H9 (cell line): ENCODE results near the gene CKB. TPM values are rescaled to one million over a fixed set of nuclear protein-coding genes. Genes with fewer than 3 reads are reported as not detected.
A peak's percentile ranks its signal among the peaks of the same experiment; 100 is the strongest.

Experiments used
- DNase-seq: peaks from one replicate; pipeline ENCODE4 v3.0.0-alpha.2; 2017
- H2AFZ ChIP-seq: one replicate; pipeline ENCODE4 v1.6.1; 2013; ENCODE audit warnings: mild to moderate bottlenecking, low read length, control low read depth, moderate library complexity
- H2AK5ac ChIP-seq: 2 replicates; pipeline ENCODE4 v1.6.1; 2013; ENCODE audit warnings: low read length, control low read depth, mixed read lengths; ENCODE audit not compliant: insufficient read length
- H2BK120ac ChIP-seq: one replicate; pipeline ENCODE4 v1.6.1; 2013; ENCODE audit warnings: low read depth, mild to moderate bottlenecking, low read length, control low read depth, inconsistent platforms; ENCODE audit not compliant: poor library complexity, severe bottlenecking
- H2BK12ac ChIP-seq: 2 replicates; pipeline ENCODE4 v1.6.1; 2013; ENCODE audit warnings: low read length, control low read depth, mixed read lengths, low read depth; ENCODE audit not compliant: insufficient read length
- H2BK15ac ChIP-seq: 2 replicates; pipeline ENCODE4 v1.6.1; 2013; ENCODE audit warnings: low read depth, low read length, control low read depth
- H2BK20ac ChIP-seq: one replicate; pipeline ENCODE4 v1.6.1; 2013; ENCODE audit warnings: low read depth, mild to moderate bottlenecking, low read length, control low read depth, inconsistent platforms; ENCODE audit not compliant: poor library complexity, severe bottlenecking
- H2BK5ac ChIP-seq: 2 replicates; pipeline ENCODE4 v1.6.1; 2013; ENCODE audit warnings: low read length, control low read depth, mixed read lengths; ENCODE audit not compliant: insufficient read length
- H3K14ac ChIP-seq: 2 replicates; pipeline ENCODE4 v1.6.1; 2013; ENCODE audit warnings: low read length, control low read depth; ENCODE audit not compliant: insufficient read depth
- H3K18ac ChIP-seq: 2 replicates; pipeline ENCODE4 v1.6.1; 2013; ENCODE audit warnings: low read depth, mild to moderate bottlenecking, mixed read lengths, low read length, control low read depth; ENCODE audit not compliant: insufficient read length
- H3K23ac ChIP-seq: 2 replicates; pipeline ENCODE4 v1.6.1; 2013; ENCODE audit warnings: low read length, control low read depth, mixed read lengths, low read depth; ENCODE audit not compliant: insufficient read length
- H3K23me2 ChIP-seq: 2 replicates; pipeline ENCODE4 v1.6.1; 2013; ENCODE audit warnings: low read depth, mild to moderate bottlenecking, mixed read lengths, low read length, control low read depth; ENCODE audit not compliant: insufficient read length, poor library complexity, severe bottlenecking
- H3K27ac ChIP-seq: 2 replicates; pipeline ENCODE4 v1.5.1; 2013; ENCODE audit warnings: low read length, control low read depth, mixed read lengths, low read depth; ENCODE audit not compliant: insufficient read length
- H3K27me3 ChIP-seq: 2 replicates; pipeline ENCODE4 v1.6.1; 2013; ENCODE audit warnings: low read length, control low read depth, inconsistent platforms; ENCODE audit not compliant: insufficient read depth
- H3K4ac ChIP-seq: 2 replicates; pipeline ENCODE4 v1.6.1; 2013; ENCODE audit warnings: low read depth, mild to moderate bottlenecking, control low read depth, inconsistent platforms, low read length, moderate library complexity
- H3K4me1 ChIP-seq: 2 replicates; pipeline ENCODE4 v1.6.1; 2013; ENCODE audit warnings: low read length, control low read depth, inconsistent platforms; ENCODE audit not compliant: insufficient read depth
- H3K4me2 ChIP-seq: 2 replicates; pipeline ENCODE4 v1.6.1; 2013; ENCODE audit warnings: low read length, control low read depth, mixed read lengths; ENCODE audit not compliant: insufficient read length, insufficient read depth
- H3K56ac ChIP-seq: 2 replicates; pipeline ENCODE4 v1.6.1; 2013; ENCODE audit warnings: low read depth, mild to moderate bottlenecking, mixed read lengths, low read length, control low read depth; ENCODE audit not compliant: insufficient read length
- H3K79me1 ChIP-seq: 2 replicates; pipeline ENCODE4 v1.6.1; 2013; ENCODE audit warnings: low read depth, mild to moderate bottlenecking, moderate library complexity, low read length, control low read depth, inconsistent platforms; ENCODE audit not compliant: insufficient read depth, poor library complexity, severe bottlenecking
- H3K79me2 ChIP-seq: 2 replicates; pipeline ENCODE4 v1.6.1; 2013; ENCODE audit warnings: low read length, control low read depth, inconsistent platforms; ENCODE audit not compliant: insufficient read depth
- H3K9ac ChIP-seq: 2 replicates; pipeline ENCODE4 v1.6.1; 2013; ENCODE audit warnings: low read length, control low read depth, mixed read lengths; ENCODE audit not compliant: insufficient read length; ENCODE audit errors: extremely low read depth
- H3K9me3 ChIP-seq: one replicate; pipeline ENCODE4 v1.6.1; 2013; ENCODE audit warnings: low read depth, low read length, inconsistent platforms; ENCODE audit not compliant: control insufficient read depth
- H3T11ph ChIP-seq: one replicate; pipeline ENCODE4 v1.6.1; 2013; ENCODE audit warnings: mild to moderate bottlenecking, low read length, control low read depth, inconsistent platforms
- H4K20me1 ChIP-seq: one replicate; pipeline ENCODE4 v1.6.1; 2013; ENCODE audit not compliant: control insufficient read depth, insufficient read length, insufficient read depth
- H4K5ac ChIP-seq: 2 replicates; pipeline ENCODE4 v1.6.1; 2013; ENCODE audit warnings: low read depth, mild to moderate bottlenecking, mixed read lengths, low read length, control low read depth; ENCODE audit not compliant: insufficient read length
- H4K8ac ChIP-seq: replicated peaks from 2 replicates; pipeline ENCODE4 v1.6.1; 2013; ENCODE audit warnings: low read length, control low read depth, mixed read lengths, low read depth; ENCODE audit not compliant: insufficient read length
- H4K91ac ChIP-seq: 2 replicates; pipeline ENCODE4 v1.6.1; 2013; ENCODE audit warnings: low read depth, mild to moderate bottlenecking, moderate library complexity, mixed read lengths, low read length, control low read depth; ENCODE audit not compliant: insufficient read length
- H3K27ac Mint-ChIP-seq, 3 experiments: 2 replicates in 2 of 3; 3 replicates in 1 of 3; pipeline ENCODE4 v1.8.0; 2020 to 2021; ENCODE audit warnings: mixed read lengths in 3 of 3, mild to moderate bottlenecking in 1 of 3, moderate library complexity in 1 of 3
- H3K27me3 Mint-ChIP-seq: 2 replicates; pipeline ENCODE4 v1.8.0; 2021; ENCODE audit warnings: low read depth, mild to moderate bottlenecking, moderate library complexity, mixed read lengths
- H3K36me3 Mint-ChIP-seq, 3 experiments: 2 replicates in 2 of 3; 3 replicates in 1 of 3; pipeline ENCODE4 v1.8.0; 2020 to 2021; ENCODE audit warnings: low read depth in 3 of 3, mixed read lengths in 3 of 3; ENCODE audit not compliant: insufficient read depth in 1 of 3
- H3K4me1 Mint-ChIP-seq, 2 experiments: 2 replicates each; pipeline ENCODE4 v1.8.0; 2020; ENCODE audit warnings: mixed read lengths in 2 of 2
- H3K4me3 Mint-ChIP-seq, 2 experiments: 2 replicates in 1 of 2; 3 replicates in 1 of 2; pipeline ENCODE4 v1.8.0; 2020 to 2021; ENCODE audit warnings: mild to moderate bottlenecking in 2 of 2, mixed read lengths in 2 of 2, moderate library complexity in 1 of 2
- H3K9me3 Mint-ChIP-seq, 2 experiments: 2 replicates in 1 of 2; 3 replicates in 1 of 2; pipeline ENCODE4 v1.8.0; 2020; ENCODE audit warnings: mild to moderate bottlenecking in 2 of 2, mixed read lengths in 2 of 2, moderate library complexity in 1 of 2
- WGBS: extraction: QIAGEN DNeasy Blood & Tissue Kit; methylation state at CpG from one replicate; pipeline ENCODE4 v1.1.7; 2013; ENCODE audit warnings: missing lambda C conversion rate, low lambda C conversion rate, mixed read lengths; ENCODE audit not compliant: insufficient read length; ENCODE audit errors: extremely low coverage; 5-methylcytosine and 5-hydroxymethylcytosine counted together
- total RNA-seq: library from RNA; stranded (reverse); gene quantifications from 2 replicates; pipeline ENCODE4 v1.2.1, GENCODE V29; 2021
- TF ChIP-seq, protein P1 (sequence below): fragments of 200-600 bp; sonication (generic); conservative IDR thresholded peaks from 3 replicates; pipeline ENCODE4 v1.8.0; 2021; ENCODE audit warnings: antibody characterized with exemption, mild to moderate bottlenecking

The CKB gene
- total RNA-seq, 1 experiment from 2014 or later: 517 TPM

- peaks cover 7 to 8% of the 10 kb centered on the region in 2 experiments for H3K4me1 Mint-ChIP-seq
- Histone ChIP-seq H3K27ac (no peak overlapping the region), H3K23me2 (no peaks in the 10 kb centered on the region), H4K5ac (no peak overlapping the region), H3K4ac (no peak overlapping the region), H4K8ac (no peak overlapping the region), H3K9ac (no peak overlapping the region), H3K79me1 (no peaks in the 10 kb centered on the region), H2BK120ac (no peak overlapping the region), H3K4me1 (no peaks in the 10 kb centered on the region), H3K4me2 (no peak overlapping the region), H3K9me3 (no peaks in the 10 kb centered on the region), H3K27me3 (no peaks in the 10 kb centered on the region), H4K91ac (no peak overlapping the region), H2AK5ac (no peak overlapping the region), H3K79me2 (no peaks in the 10 kb centered on the region), H3K56ac (no peak overlapping the region), H2BK15ac (no peak overlapping the region), H3K18ac (no peak overlapping the region), H3K14ac (no peak overlapping the region), H2BK12ac (no peak overlapping the region), H2AFZ (no peak overlapping the region), H3T11ph (no peak overlapping the region), H2BK20ac (no peak overlapping the region), H3K23ac (no peak overlapping the region), H2BK5ac (no peak overlapping the region), H4K20me1 (no peaks in the 10 kb centered on the region)
- WGBS: no CpG with 5 or more reads among the region's 17 CpGs
- no peak for DNase-seq
- TF ChIP-seq, protein P1, sequence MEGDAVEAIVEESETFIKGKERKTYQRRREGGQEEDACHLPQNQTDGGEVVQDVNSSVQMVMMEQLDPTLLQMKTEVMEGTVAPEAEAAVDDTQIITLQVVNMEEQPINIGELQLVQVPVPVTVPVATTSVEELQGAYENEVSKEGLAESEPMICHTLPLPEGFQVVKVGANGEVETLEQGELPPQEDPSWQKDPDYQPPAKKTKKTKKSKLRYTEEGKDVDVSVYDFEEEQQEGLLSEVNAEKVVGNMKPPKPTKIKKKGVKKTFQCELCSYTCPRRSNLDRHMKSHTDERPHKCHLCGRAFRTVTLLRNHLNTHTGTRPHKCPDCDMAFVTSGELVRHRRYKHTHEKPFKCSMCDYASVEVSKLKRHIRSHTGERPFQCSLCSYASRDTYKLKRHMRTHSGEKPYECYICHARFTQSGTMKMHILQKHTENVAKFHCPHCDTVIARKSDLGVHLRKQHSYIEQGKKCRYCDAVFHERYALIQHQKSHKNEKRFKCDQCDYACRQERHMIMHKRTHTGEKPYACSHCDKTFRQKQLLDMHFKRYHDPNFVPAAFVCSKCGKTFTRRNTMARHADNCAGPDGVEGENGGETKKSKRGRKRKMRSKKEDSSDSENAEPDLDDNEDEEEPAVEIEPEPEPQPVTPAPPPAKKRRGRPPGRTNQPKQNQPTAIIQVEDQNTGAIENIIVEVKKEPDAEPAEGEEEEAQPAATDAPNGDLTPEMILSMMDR: no peak
- H3K27ac Mint-ChIP-seq: peak overlapping the region in 2 of 3 experiments; percentile 64 to 86; a peak in 5 of 7 replicates
- no peaks in the 10 kb centered on the region for H3K9me3 Mint-ChIP-seq
- peaks cover 0 to 3% (median 0%) of the 10 kb centered on the region in 3 experiments; a peak in 1 of 7 replicates for H3K36me3 Mint-ChIP-seq
- H3K4me3 Mint-ChIP-seq: no peak overlapping the region; a peak in 1 of 5 replicates
- no peaks in the 10 kb centered on the region for H3K27me3 Mint-ChIP-seq
Measured at GRCh38 chr14:103551338-103551762, 28.7 kb upstream of the CKB start.
